COLO668 (cell line): ENCODE results near the gene IHH.

Source experiments
- DNase-seq: peaks from one replicate; lab custom pipeline; 2025; ENCODE audit not compliant: unreplicated experiment; lab: John Stamatoyannopoulos, UW

The IHH gene

GRCh38 chr2:219041252-219041651 is 19.5 kb downstream of the IHH start, which contains the start of gene CFAP65:
TSS of gene CFAP65 (minus strand) at chr2:219041516. CDS start at chr2:219039048, 2,468 bp downstream.
- peak; percentile 53 for DNase-seq

- DNase-seq = no peak
Measured at GRCh38 chr2:219038600-219038999, 22.1 kb downstream of the IHH start.

GRCh38 chr2:219037783-219038499 is 22.8 kb downstream of the IHH start:
- DNase-seq = no peak

GRCh38 chr2:219035942-219036341 is 24.8 kb downstream of the IHH start:
- DNase-seq = no peak

- DNase-seq = no peak
Measured at GRCh38 chr2:219034823-219035222, 25.9 kb downstream of the IHH start.

GRCh38 chr2:219032051-219032745 is 28.5 kb downstream of the IHH start:
- DNase-seq = no peak

GRCh38 chr2:219031005-219031738 is 29.5 kb downstream of the IHH start:
- no peak for DNase-seq

- DNase-seq = no peak
Measured at GRCh38 chr2:219030177-219030940, 30.4 kb downstream of the IHH start.

GRCh38 chr2:219029829-219030165 is 30.9 kb downstream of the IHH start:
- DNase-seq = peak; percentile 85

GRCh38 chr2:219028996-219029828 is 31.5 kb downstream of the IHH start:
- DNase-seq = no peak

- no peak for DNase-seq
Measured at GRCh38 chr2:219028141-219028540, 32.6 kb downstream of the IHH start.

- no peak for DNase-seq
Measured at GRCh38 chr2:219027511-219028055, 33.1 kb downstream of the IHH start.

GRCh38 chr2:219026946-219027345 is 33.8 kb downstream of the IHH start:
- no peak for DNase-seq

GRCh38 chr2:219025637-219026585 is 34.8 kb downstream of the IHH start:
- no peak for DNase-seq

GRCh38 chr2:219024059-219024458 is 36.7 kb downstream of the IHH start:
- no peak for DNase-seq

- DNase-seq = no peak
Measured at GRCh38 chr2:219023045-219023605, 37.6 kb downstream of the IHH start.

- DNase-seq = no peak
Measured at GRCh38 chr2:219022616-219023015, 38.1 kb downstream of the IHH start.

GRCh38 chr2:219022041-219022440 is 38.7 kb downstream of the IHH start:
- DNase-seq = no peak

GRCh38 chr2:219021591-219021990 is 39.1 kb downstream of the IHH start:
- no peak for DNase-seq
